SK-N-SH (cell line): ENCODE measurements around the gene PACSIN2. TPM values are rescaled to one million over a fixed set of nuclear protein-coding genes. Genes with fewer than 3 reads are reported as not detected.

Source experiments
- CTCF ChIA-PET: fragments of 300-600, 350-600 bp; formaldehyde crosslinking; extraction: SDS; loops from one replicate; lab custom pipeline; 2021; lab: Yijun Ruan, JAX
- POLR2A ChIA-PET: fragments of 350-600 bp; sonication (Branson Sonifier 250); formaldehyde crosslinking; extraction: SDS; loops from one replicate; lab custom pipeline; 2020; ENCODE audit warnings: antibody characterized with exemption, inconsistent platforms; lab: Yijun Ruan, JAX
- DNase-seq: peaks from one replicate; pipeline ENCODE4 v3.0.0; 2012
- H2AFZ ChIP-seq: fragments of 200-600 bp; sonication (generic); 2 replicates; pipeline ENCODE4 v1.8.1; 2016; ENCODE audit warnings: antibody characterized with exemption, mild to moderate bottlenecking, low read depth
- H3F3A ChIP-seq: fragments of 200-600 bp; sonication (generic); replicated peaks from 2 replicates; pipeline ENCODE3; 2016; ENCODE audit warnings: antibody characterized with exemption, mild to moderate bottlenecking; ENCODE audit not compliant: insufficient read depth
- H3K27ac ChIP-seq, 2 experiments: fragments of 200-500 bp in 1 of 2; fragments of 200-600 bp in 1 of 2; sonication (Bioruptor generic) in 1 of 2; sonication (generic), shearing (Covaris generic) in 1 of 2; 2 replicates each; pipeline versions ENCODE4 v1.5.1 to v1.6.1; 2014 to 2016; ENCODE audit warnings: low read depth in 2 of 2, inconsistent platforms in 1 of 2, low read length in 1 of 2, mild to moderate bottlenecking in 1 of 2, mixed read lengths in 1 of 2
- H3K27me3 ChIP-seq: fragments of 200-600 bp; sonication (generic), shearing (Covaris generic); 2 replicates; pipeline ENCODE4 v1.6.1; 2016; ENCODE audit warnings: mixed run types; ENCODE audit not compliant: insufficient read depth
- H3K36me3 ChIP-seq, 2 experiments: fragments of 200-500 bp in 1 of 2; fragments of 200-600 bp in 1 of 2; sonication (Bioruptor generic) in 1 of 2; sonication (generic) in 1 of 2; replicated peaks in 1 of 2; 2 replicates each; pipeline versions ENCODE3 to v1.5.1; 2014 to 2016; ENCODE audit warnings: low read length in 1 of 2, mild to moderate bottlenecking in 1 of 2; ENCODE audit not compliant: insufficient read depth in 2 of 2, control insufficient read depth in 1 of 2
- H3K4me1 ChIP-seq, 2 experiments: fragments of 200-500 bp in 1 of 2; fragments of 200-600 bp in 1 of 2; sonication (Bioruptor generic) in 1 of 2; sonication (generic), shearing (Covaris generic) in 1 of 2; 2 replicates each; pipeline versions ENCODE4 v1.5.1 to v1.6.1; 2014 to 2016; ENCODE audit warnings: low read depth in 1 of 2, low read length in 1 of 2, mixed run types in 1 of 2; ENCODE audit not compliant: insufficient read depth in 2 of 2, control insufficient read depth in 1 of 2
- H3K4me2 ChIP-seq: fragments of 200-600 bp; sonication (generic), shearing (Covaris generic); 2 replicates; pipeline ENCODE4 v1.6.1; 2017; ENCODE audit warnings: mixed run types
- H3K4me3 ChIP-seq, 2 experiments: fragments of 200-500 bp in 1 of 2; fragments of 200-600 bp in 1 of 2; sonication (Bioruptor generic) in 1 of 2; sonication (generic), shearing (Covaris generic) in 1 of 2; 2 replicates each; pipeline versions ENCODE4 v1.5.1 to v1.8.1; 2014 to 2016; ENCODE audit warnings: low read depth in 2 of 2, inconsistent platforms in 1 of 2, low read length in 1 of 2, mild to moderate bottlenecking in 1 of 2, mixed read lengths in 1 of 2, moderate library complexity in 1 of 2
- H3K79me2 ChIP-seq: fragments of 200-600 bp; sonication (generic); 2 replicates; pipeline ENCODE4 v1.8.1; 2017; ENCODE audit warnings: mild to moderate bottlenecking; ENCODE audit not compliant: insufficient read depth
- H3K9ac ChIP-seq: fragments of 200-600 bp; sonication (generic); 2 replicates; pipeline ENCODE4 v1.6.1; 2017; ENCODE audit warnings: mixed run types
- H3K9me2 ChIP-seq: fragments of 200-600 bp; sonication (generic); 2 replicates; pipeline ENCODE4 v1.6.1; 2017; ENCODE audit warnings: mixed run types
- H3K9me3 ChIP-seq: fragments of 200-600 bp; sonication (generic); 2 replicates; pipeline ENCODE4 v1.6.1; 2017; ENCODE audit warnings: mixed run types, mild to moderate bottlenecking, moderate library complexity
- H4K20me1 ChIP-seq: fragments of 200-600 bp; sonication (generic); 2 replicates; pipeline ENCODE4 v1.6.1; 2017; ENCODE audit warnings: mild to moderate bottlenecking, mixed run types; ENCODE audit not compliant: insufficient read depth
- EP300 ChIP-seq, 2 experiments: IDR thresholded peaks; 2 replicates each; pipeline versions ENCODE4 v1.4.0 to v1.6.1; 2012; ENCODE audit warnings: borderline replicate concordance in 1 of 2, low read depth in 1 of 2, low read length in 1 of 2
- FOSL2 ChIP-seq: IDR thresholded peaks from 2 replicates; pipeline ENCODE4 v1.4.0; 2012; ENCODE audit warnings: low read depth, mild to moderate bottlenecking, moderate library complexity, borderline replicate concordance
- FOXM1 ChIP-seq: IDR thresholded peaks from 2 replicates; pipeline ENCODE4 v1.4.0; 2012; ENCODE audit warnings: low read depth, mild to moderate bottlenecking
- GABPA ChIP-seq: IDR thresholded peaks from 2 replicates; pipeline ENCODE4 v1.4.0; 2012; ENCODE audit warnings: low read depth, mild to moderate bottlenecking
- GATA2 ChIP-seq: sonication (generic); formaldehyde crosslinking; IDR thresholded peaks from 2 replicates; pipeline ENCODE4 v1.5.0; 2020; ENCODE audit warnings: mild to moderate bottlenecking, missing genetic modification reagents
- JUND ChIP-seq: IDR thresholded peaks from 2 replicates; pipeline ENCODE4 v1.4.0; 2012
- MEF2A ChIP-seq: IDR thresholded peaks from 2 replicates; pipeline ENCODE4 v1.4.0; 2012; ENCODE audit warnings: low read depth, borderline replicate concordance
- RFX5 ChIP-seq: IDR thresholded peaks from 2 replicates; pipeline ENCODE4 v1.6.1; 2012; ENCODE audit warnings: mild to moderate bottlenecking, improper control_type of control experiment, low read length
- RXRA ChIP-seq: IDR thresholded peaks from 2 replicates; pipeline ENCODE4 v1.4.0; 2012; ENCODE audit warnings: low read depth, mild to moderate bottlenecking, borderline replicate concordance
- TAF1 ChIP-seq: IDR thresholded peaks from 2 replicates; pipeline ENCODE4 v1.6.1; 2012; ENCODE audit warnings: low read depth, mild to moderate bottlenecking, low read length, moderate library complexity, borderline replicate concordance
- TCF12 ChIP-seq: IDR thresholded peaks from 2 replicates; pipeline ENCODE4 v1.4.0; 2012
- TEAD4 ChIP-seq: IDR thresholded peaks from 2 replicates; pipeline ENCODE4 v1.4.0; 2012; ENCODE audit warnings: mild to moderate bottlenecking, borderline replicate concordance; ENCODE audit not compliant: insufficient read depth
- YY1 ChIP-seq: IDR thresholded peaks from 2 replicates; pipeline ENCODE4 v1.4.0; 2012; ENCODE audit warnings: low read depth, mild to moderate bottlenecking
- WGBS: methylation state at CpG from one replicate; pipeline ENCODE4 v1.1.6; 2017; ENCODE audit warnings: low lambda C conversion rate; 5-methylcytosine and 5-hydroxymethylcytosine counted together
- polyA plus RNA-seq, 3 experiments: library from polyadenylated mRNA; depleted of rRNA; stranded (reverse); fragments of >200 nt; gene quantifications; 2 replicates each; pipeline ENCODE4 v1.2.3, GENCODE V29; 2012
- TF ChIP-seq, protein P1 (sequence below): fragments of 150-350 bp; IDR thresholded peaks from 2 replicates; pipeline ENCODE4 v1.6.1; 2017; ENCODE audit warnings: antibody characterized with exemption, low read length, low read depth, borderline replicate concordance
- TF ChIP-seq, protein P2 (sequence below): IDR thresholded peaks from 2 replicates; pipeline ENCODE4; 2012
- TF ChIP-seq, protein P3 (sequence below): IDR thresholded peaks from 2 replicates; pipeline ENCODE4 v1.6.1; 2012; ENCODE audit warnings: mild to moderate bottlenecking, low read depth, low read length, moderate library complexity
- TF ChIP-seq, protein P4 (sequence below): IDR thresholded peaks from 2 replicates; pipeline ENCODE4 v1.4.0; 2012; ENCODE audit warnings: low read depth, borderline replicate concordance

PACSIN2 gene
- polyA plus RNA-seq, 1 of the 3 experiments (the other 2 are of a cell fraction): 60.5 TPM

DNA sequence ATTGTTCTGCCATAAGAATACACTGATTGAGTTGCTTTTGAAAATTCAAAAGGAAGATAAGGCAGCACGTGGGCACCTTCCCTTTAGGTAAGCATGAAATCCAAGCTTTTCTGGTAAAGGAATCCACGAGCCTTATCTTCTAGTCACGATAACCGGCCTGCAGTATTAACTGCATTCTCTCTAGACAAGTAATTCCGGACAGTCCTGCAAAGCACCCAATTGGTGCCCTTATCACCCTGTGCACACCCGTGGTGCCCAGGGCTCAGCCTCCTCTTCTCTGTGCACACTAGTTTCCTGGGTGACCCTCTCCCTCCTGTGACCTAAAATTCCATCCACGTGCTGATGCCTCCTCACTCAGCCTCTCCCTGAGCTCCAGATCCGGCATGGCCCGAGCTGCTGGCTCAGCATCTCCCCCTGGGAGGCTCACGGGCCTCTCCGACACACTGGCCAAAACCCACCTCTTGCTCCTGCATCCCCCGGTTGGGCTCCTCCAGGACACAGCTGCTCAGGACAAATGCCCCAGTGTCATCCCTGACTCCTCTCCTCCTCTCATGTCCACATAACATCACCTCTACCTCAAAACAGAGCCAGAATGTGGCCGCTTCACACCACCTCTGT, 63.7 kb downstream of the PACSIN2 start:
- Histone ChIP-seq H3K4me3 (no peak overlapping the region), H4K20me1 (peaks cover 15% of the 10 kb centered on the region), H3K9ac (no peak overlapping the region), H3K9me2 (no peaks in the 10 kb centered on the region), H3K9me3 (no peaks in the 10 kb centered on the region), H2AFZ (no peak overlapping the region), H3K27me3 (no peaks in the 10 kb centered on the region), H3F3A (no peaks in the 10 kb centered on the region), H3K27ac (no peak overlapping the region), H3K79me2 (peaks cover 74% of the 10 kb centered on the region), H3K4me1 (peaks cover 0 to 8% of the 10 kb centered on the region in 2 experiments; a peak in 2 of 4 replicates), H3K4me2 (no peak overlapping the region)
- no peak for DNase-seq
- ChIA-PET CTCF (no interaction called here), POLR2A (no interaction called here)
- WGBS: 91% methylated on average over 8 of the region's 13 CpGs
- TF ChIP-seq TEAD4 (no peak), GATA2 (CRISPR knock-in tag) (no peak), TAF1 (no peak), YY1 (no peak), RFX5 (no peak), FOSL2 (no peak), GABPA (no peak), EP300 (IDR thresholded peaks at IDR 0.05; ENCODE audit: borderline replicate concordance in 1 of 2, low read depth in 1 of 2, low read length in 1 of 2) (no peak), TCF12 (no peak), JUND (no peak), FOXM1 (no peak)
- TF ChIP-seq, protein P1, sequence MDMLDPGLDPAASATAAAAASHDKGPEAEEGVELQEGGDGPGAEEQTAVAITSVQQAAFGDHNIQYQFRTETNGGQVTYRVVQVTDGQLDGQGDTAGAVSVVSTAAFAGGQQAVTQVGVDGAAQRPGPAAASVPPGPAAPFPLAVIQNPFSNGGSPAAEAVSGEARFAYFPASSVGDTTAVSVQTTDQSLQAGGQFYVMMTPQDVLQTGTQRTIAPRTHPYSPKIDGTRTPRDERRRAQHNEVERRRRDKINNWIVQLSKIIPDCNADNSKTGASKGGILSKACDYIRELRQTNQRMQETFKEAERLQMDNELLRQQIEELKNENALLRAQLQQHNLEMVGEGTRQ: no peak
- TF ChIP-seq, protein P2, sequence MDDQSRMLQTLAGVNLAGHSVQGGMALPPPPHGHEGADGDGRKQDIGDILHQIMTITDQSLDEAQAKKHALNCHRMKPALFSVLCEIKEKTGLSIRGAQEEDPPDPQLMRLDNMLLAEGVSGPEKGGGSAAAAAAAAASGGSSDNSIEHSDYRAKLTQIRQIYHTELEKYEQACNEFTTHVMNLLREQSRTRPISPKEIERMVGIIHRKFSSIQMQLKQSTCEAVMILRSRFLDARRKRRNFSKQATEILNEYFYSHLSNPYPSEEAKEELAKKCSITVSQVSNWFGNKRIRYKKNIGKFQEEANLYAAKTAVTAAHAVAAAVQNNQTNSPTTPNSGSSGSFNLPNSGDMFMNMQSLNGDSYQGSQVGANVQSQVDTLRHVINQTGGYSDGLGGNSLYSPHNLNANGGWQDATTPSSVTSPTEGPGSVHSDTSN: no peak
- TF ChIP-seq, all 33 proteins: peak for 0
- peaks cover 0 to 3% of the 10 kb centered on the region in 2 experiments for H3K36me3 ChIP-seq

DNA sequence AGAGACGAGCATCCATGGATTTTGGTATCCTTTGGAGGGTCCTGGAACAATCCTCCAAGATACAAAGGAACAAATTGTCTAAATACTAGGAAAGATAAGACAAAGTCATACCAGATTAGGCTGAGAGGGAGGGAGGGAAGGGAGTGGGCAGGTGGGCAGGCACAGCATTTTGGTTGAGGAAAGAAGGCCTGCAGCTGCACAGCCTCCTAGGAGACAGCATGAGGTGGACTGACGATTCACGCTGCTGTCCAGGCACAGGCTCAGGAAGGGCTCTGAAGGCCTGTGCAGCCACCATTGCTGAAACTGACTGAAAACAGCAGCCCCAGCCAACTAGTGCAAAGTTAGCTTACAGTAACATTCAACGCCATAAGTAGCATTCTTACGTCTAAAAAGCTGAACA, 64.7 kb downstream of the PACSIN2 start:
- peaks cover 0 to 8% of the 10 kb centered on the region in 2 experiments; a peak in 2 of 4 replicates for H3K4me1 ChIP-seq
- H3K27ac ChIP-seq: no peak overlapping the region
- no peak overlapping the region for H3K9ac ChIP-seq
- H2AFZ ChIP-seq: no peak overlapping the region
- no peaks in the 10 kb centered on the region for H3F3A ChIP-seq
- peaks cover 74% of the 10 kb centered on the region for H3K79me2 ChIP-seq
- H4K20me1 ChIP-seq: peaks cover 15% of the 10 kb centered on the region
- WGBS: 94% methylated on average over 3 of the region's 5 CpGs
- ChIA-PET POLR2A (no interaction called here), CTCF (interaction anchor here (0.6 kb wide), 1 partner anchor 8 kb away, joined by 3 read pairs; no protein-coding TSS in a partner anchor)
- no peak overlapping the region for H3K4me2 ChIP-seq
- H3K9me3 ChIP-seq: no peaks in the 10 kb centered on the region
- DNase-seq: no peak
- H3K9me2 ChIP-seq: no peaks in the 10 kb centered on the region
- H3K4me3 ChIP-seq: no peak overlapping the region
- H3K27me3 ChIP-seq: no peaks in the 10 kb centered on the region
- H3K36me3 ChIP-seq: no peaks in the 10 kb centered on the region
- TF ChIP-seq RXRA (no peak), GABPA (no peak), TEAD4 (no peak), TAF1 (no peak), MEF2A (no peak), FOSL2 (no peak), YY1 (no peak)
- TF ChIP-seq, protein P3, sequence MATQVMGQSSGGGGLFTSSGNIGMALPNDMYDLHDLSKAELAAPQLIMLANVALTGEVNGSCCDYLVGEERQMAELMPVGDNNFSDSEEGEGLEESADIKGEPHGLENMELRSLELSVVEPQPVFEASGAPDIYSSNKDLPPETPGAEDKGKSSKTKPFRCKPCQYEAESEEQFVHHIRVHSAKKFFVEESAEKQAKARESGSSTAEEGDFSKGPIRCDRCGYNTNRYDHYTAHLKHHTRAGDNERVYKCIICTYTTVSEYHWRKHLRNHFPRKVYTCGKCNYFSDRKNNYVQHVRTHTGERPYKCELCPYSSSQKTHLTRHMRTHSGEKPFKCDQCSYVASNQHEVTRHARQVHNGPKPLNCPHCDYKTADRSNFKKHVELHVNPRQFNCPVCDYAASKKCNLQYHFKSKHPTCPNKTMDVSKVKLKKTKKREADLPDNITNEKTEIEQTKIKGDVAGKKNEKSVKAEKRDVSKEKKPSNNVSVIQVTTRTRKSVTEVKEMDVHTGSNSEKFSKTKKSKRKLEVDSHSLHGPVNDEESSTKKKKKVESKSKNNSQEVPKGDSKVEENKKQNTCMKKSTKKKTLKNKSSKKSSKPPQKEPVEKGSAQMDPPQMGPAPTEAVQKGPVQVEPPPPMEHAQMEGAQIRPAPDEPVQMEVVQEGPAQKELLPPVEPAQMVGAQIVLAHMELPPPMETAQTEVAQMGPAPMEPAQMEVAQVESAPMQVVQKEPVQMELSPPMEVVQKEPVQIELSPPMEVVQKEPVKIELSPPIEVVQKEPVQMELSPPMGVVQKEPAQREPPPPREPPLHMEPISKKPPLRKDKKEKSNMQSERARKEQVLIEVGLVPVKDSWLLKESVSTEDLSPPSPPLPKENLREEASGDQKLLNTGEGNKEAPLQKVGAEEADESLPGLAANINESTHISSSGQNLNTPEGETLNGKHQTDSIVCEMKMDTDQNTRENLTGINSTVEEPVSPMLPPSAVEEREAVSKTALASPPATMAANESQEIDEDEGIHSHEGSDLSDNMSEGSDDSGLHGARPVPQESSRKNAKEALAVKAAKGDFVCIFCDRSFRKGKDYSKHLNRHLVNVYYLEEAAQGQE: no peak
- TF ChIP-seq, protein P4, sequence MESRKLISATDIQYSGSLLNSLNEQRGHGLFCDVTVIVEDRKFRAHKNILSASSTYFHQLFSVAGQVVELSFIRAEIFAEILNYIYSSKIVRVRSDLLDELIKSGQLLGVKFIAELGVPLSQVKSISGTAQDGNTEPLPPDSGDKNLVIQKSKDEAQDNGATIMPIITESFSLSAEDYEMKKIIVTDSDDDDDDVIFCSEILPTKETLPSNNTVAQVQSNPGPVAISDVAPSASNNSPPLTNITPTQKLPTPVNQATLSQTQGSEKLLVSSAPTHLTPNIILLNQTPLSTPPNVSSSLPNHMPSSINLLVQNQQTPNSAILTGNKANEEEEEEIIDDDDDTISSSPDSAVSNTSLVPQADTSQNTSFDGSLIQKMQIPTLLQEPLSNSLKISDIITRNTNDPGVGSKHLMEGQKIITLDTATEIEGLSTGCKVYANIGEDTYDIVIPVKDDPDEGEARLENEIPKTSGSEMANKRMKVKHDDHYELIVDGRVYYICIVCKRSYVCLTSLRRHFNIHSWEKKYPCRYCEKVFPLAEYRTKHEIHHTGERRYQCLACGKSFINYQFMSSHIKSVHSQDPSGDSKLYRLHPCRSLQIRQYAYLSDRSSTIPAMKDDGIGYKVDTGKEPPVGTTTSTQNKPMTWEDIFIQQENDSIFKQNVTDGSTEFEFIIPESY: no peak
